ENCODE data around the gene CGREF1. TPM values are rescaled to one million over a fixed set of nuclear protein-coding genes. Genes with fewer than 3 reads are reported as not detected.

Gene CGREF1
- total RNA-seq, 1 experiment from 2014 or later, result 5.0 TPM

GRCh38 chr2:27139310-27139709 is 20.4 kb upstream of the CGREF1 start, which contains the start of gene PRR30:
PRR30 (minus strand) TSS chr2:27139410; CDS start chr2:27138329, 1,081 bp downstream.
- H3K27me3 ChIP-seq (replicated peaks; ENCODE audit: control insufficient read depth, insufficient read depth, low read length), result no peaks in the 10 kb centered on the region
- no peak within 1 kb of the TSS for H3K4me3 Mint-ChIP-seq (ENCODE audit: unreplicated experiment)
- ChIA-PET POLR2A (no interaction called here), CTCF (no interaction called here)
- no peak within 1 kb of the TSS for H3K27ac Mint-ChIP-seq (ENCODE audit: unreplicated experiment)
- H3K27me3 Mint-ChIP-seq (ENCODE audit: insufficient read depth, unreplicated experiment), result peaks cover 3% of the 10 kb centered on the region
- DNase-seq, result no peak
- no peaks in the 10 kb centered on the region for H3K36me3 ChIP-seq (ENCODE audit: control insufficient read depth, insufficient read depth, low read length)
- no peaks in the 10 kb centered on the region for H3K9me3 ChIP-seq
- no peaks in the 10 kb centered on the region for H3K9me3 Mint-ChIP-seq (ENCODE audit: unreplicated experiment)
- no peaks in the 10 kb centered on the region for H3K4me1 ChIP-seq
- intact Hi-C loops (cut with micrococcal nuclease; ENCODE audit: unreplicated experiment), result no loop called here
- peaks cover 18% of the 10 kb centered on the region for H3K36me3 Mint-ChIP-seq (ENCODE audit: insufficient read depth, unreplicated experiment)
- no TSS peak for BruUV-seq (replicated peaks)
- no peak within 1 kb of the TSS for H3K4me3 ChIP-seq (ENCODE audit: low read depth, low read length)
- TF ChIP-seq CTCF (IDR thresholded peaks at IDR 0.05; ENCODE audit: insufficient read depth in 1 of 2, low read depth in 1 of 2, low read length in 1 of 2, severe bottlenecking in 1 of 2, unreplicated experiment in 1 of 2), result no peak
- no peaks in the 10 kb centered on the region for H3K4me1 Mint-ChIP-seq (ENCODE audit: low read depth, unreplicated experiment)

- Mint-ChIP-seq H3K36me3 (ENCODE audit: insufficient read depth, unreplicated experiment) (peaks cover 29% of the 10 kb centered on the region), H3K4me1 (ENCODE audit: low read depth, unreplicated experiment) (peaks cover 4% of the 10 kb centered on the region), H3K9me3 (ENCODE audit: unreplicated experiment) (no peaks in the 10 kb centered on the region), H3K4me3 (ENCODE audit: unreplicated experiment) (no peak overlapping the region), H3K27ac (ENCODE audit: unreplicated experiment) (no peak overlapping the region), H3K27me3 (ENCODE audit: insufficient read depth, unreplicated experiment) (peaks cover 1% of the 10 kb centered on the region)
- BruUV-seq (replicated peaks), result no TSS peak
- Histone ChIP-seq H3K27me3 (replicated peaks; ENCODE audit: control insufficient read depth, insufficient read depth, low read length) (no peaks in the 10 kb centered on the region), H3K4me1 (peaks cover 5% of the 10 kb centered on the region; the same call in 1 of the 2 replicates), H3K4me3 (ENCODE audit: low read depth, low read length) (no peak overlapping the region), H3K9me3 (no peaks in the 10 kb centered on the region), H3K36me3 (ENCODE audit: control insufficient read depth, insufficient read depth, low read length) (no peaks in the 10 kb centered on the region)
- no peak for TF ChIP-seq CTCF (IDR thresholded peaks at IDR 0.05; ENCODE audit: insufficient read depth in 1 of 2, low read depth in 1 of 2, low read length in 1 of 2, severe bottlenecking in 1 of 2, unreplicated experiment in 1 of 2)
- no peak for DNase-seq
- ChIA-PET POLR2A (no interaction called here), CTCF (no interaction called here)
- intact Hi-C loops (cut with micrococcal nuclease; ENCODE audit: unreplicated experiment), result no loop called here
These were observed 19.2 kb upstream of the CGREF1 start for GRCh38 chr2:27138111-27138510.

- intact Hi-C loops (cut with micrococcal nuclease; ENCODE audit: unreplicated experiment), result no loop called here
- ChIA-PET CTCF (no interaction called here), POLR2A (no interaction called here)
- no peak for DNase-seq
- Mint-ChIP-seq H3K9me3 (ENCODE audit: unreplicated experiment) (no peaks in the 10 kb centered on the region), H3K36me3 (ENCODE audit: insufficient read depth, unreplicated experiment) (peaks cover 35% of the 10 kb centered on the region), H3K27me3 (ENCODE audit: insufficient read depth, unreplicated experiment) (no peaks in the 10 kb centered on the region), H3K27ac (ENCODE audit: unreplicated experiment) (no peak overlapping the region), H3K4me1 (ENCODE audit: low read depth, unreplicated experiment) (peaks cover 6% of the 10 kb centered on the region), H3K4me3 (ENCODE audit: unreplicated experiment) (no peak overlapping the region)
- BruUV-seq (replicated peaks), result no TSS peak
- TF ChIP-seq CTCF (IDR thresholded peaks at IDR 0.05; ENCODE audit: insufficient read depth in 1 of 2, low read depth in 1 of 2, low read length in 1 of 2, severe bottlenecking in 1 of 2, unreplicated experiment in 1 of 2), result no peak
- Histone ChIP-seq H3K4me1 (peaks cover 5% of the 10 kb centered on the region; the same call in 1 of the 2 replicates), H3K36me3 (ENCODE audit: control insufficient read depth, insufficient read depth, low read length) (no peaks in the 10 kb centered on the region), H3K9me3 (no peaks in the 10 kb centered on the region), H3K4me3 (ENCODE audit: low read depth, low read length) (no peak overlapping the region), H3K27me3 (replicated peaks; ENCODE audit: control insufficient read depth, insufficient read depth, low read length) (no peaks in the 10 kb centered on the region)
These were observed 18.5 kb upstream of the CGREF1 start for GRCh38 chr2:27137322-27137935.
